Measurements from ENCODE around the gene TCERG1L.

The TCERG1L gene

DNA sequence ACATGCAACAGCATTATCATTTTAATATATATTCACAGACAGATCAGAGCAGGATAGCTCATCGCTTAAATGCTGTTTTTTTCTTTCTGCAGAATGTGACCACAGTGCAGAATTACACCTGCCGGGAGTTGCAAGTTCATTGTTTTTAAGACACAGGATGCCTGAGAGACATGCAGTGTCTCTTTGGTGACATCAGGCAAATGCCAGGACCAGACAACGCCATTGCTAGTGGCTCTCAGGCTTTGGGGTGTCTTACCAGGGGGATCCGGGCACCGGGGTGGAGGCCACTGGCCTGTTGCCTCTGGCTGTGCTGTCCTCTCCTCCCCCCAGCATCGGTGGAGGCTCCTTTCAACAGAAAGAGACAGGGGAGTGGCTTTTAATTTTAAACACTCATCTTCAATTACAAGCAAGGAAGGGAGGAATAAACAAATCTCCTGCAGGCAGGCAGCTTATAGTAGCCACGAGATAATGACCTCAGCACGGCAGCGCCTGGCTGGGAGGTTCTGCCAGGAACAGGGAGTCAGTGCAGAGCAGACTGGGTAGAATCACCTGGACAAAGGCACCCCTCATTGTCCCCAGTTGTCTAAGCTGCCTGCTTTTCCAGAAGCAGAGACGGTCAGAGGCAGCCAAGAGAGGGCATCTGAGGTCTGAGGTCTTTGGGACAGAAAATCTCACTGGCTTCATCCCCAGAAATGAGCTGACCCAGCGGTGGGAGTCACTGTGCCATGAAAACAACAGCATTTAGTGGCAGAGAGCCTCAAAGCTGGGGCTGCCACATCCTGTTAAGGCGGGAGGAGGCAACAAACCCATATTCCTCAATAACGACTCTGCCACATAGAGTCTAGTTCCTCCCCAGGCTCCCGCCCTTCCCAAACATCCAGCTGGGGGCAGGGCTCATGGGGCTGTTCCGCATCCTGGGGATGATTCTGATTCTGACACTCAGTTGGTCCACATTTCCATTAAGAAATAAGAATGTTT is 148.4 kb downstream of the TCERG1L start:
- Histone ChIP-seq H3K27ac (no peak overlapping the region), H3K4me3 (no peak overlapping the region)
- TF ChIP-seq, protein P1, sequence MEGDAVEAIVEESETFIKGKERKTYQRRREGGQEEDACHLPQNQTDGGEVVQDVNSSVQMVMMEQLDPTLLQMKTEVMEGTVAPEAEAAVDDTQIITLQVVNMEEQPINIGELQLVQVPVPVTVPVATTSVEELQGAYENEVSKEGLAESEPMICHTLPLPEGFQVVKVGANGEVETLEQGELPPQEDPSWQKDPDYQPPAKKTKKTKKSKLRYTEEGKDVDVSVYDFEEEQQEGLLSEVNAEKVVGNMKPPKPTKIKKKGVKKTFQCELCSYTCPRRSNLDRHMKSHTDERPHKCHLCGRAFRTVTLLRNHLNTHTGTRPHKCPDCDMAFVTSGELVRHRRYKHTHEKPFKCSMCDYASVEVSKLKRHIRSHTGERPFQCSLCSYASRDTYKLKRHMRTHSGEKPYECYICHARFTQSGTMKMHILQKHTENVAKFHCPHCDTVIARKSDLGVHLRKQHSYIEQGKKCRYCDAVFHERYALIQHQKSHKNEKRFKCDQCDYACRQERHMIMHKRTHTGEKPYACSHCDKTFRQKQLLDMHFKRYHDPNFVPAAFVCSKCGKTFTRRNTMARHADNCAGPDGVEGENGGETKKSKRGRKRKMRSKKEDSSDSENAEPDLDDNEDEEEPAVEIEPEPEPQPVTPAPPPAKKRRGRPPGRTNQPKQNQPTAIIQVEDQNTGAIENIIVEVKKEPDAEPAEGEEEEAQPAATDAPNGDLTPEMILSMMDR (IDR thresholded peaks at IDR 0.05): no peak
- no peak for DNase-seq (ENCODE audit: low spot score)

DNA sequence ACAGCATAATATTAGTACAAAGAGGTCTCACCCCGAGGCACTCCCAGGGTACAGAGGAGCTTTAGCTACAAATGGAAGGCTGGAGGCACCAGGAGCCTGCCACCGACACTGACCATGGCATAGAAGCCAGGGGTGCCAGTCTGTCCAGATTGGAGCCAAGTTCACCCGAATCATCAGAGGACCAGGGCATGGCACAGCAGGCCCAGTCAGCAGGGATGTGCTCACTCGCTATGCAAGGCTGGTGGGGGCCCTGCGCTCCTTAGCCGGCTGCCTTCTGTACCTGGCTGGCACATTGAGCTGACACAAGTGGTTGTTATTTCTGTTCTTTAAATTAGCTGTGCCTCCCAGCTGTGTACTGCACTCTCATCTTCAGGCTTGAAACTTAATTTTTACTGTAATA is 149.3 kb downstream of the TCERG1L start:
- TF ChIP-seq, protein P1 (IDR thresholded peaks at IDR 0.05): no peak
- H3K4me3 ChIP-seq: no peak overlapping the region
- DNase-seq (ENCODE audit: low spot score): no peak
- no peak overlapping the region for H3K27ac ChIP-seq

DNA sequence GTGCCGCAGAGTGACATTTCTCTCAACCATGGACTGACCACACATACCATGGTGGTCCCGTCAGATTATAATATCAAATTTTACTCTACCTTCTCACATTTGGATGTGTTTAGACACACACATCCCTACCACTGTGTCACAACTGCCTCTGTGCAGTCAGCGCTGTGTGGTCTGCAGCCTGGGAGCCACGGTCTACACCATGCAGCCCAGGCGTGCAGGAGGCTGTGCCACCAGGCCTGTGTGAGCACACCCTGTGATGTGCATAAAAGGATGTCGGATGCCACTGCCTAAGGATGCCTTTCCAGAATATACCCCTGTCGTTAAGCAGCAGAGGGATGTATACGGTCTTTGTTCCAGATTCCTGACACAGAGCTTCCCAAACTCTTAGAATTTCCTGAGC is 150.4 kb downstream of the TCERG1L start:
- TF ChIP-seq, protein P1 (IDR thresholded peaks at IDR 0.05): no peak
- no peak overlapping the region for H3K27ac ChIP-seq
- no peak overlapping the region for H3K4me3 ChIP-seq
- no peak for DNase-seq (ENCODE audit: low spot score)

DNA sequence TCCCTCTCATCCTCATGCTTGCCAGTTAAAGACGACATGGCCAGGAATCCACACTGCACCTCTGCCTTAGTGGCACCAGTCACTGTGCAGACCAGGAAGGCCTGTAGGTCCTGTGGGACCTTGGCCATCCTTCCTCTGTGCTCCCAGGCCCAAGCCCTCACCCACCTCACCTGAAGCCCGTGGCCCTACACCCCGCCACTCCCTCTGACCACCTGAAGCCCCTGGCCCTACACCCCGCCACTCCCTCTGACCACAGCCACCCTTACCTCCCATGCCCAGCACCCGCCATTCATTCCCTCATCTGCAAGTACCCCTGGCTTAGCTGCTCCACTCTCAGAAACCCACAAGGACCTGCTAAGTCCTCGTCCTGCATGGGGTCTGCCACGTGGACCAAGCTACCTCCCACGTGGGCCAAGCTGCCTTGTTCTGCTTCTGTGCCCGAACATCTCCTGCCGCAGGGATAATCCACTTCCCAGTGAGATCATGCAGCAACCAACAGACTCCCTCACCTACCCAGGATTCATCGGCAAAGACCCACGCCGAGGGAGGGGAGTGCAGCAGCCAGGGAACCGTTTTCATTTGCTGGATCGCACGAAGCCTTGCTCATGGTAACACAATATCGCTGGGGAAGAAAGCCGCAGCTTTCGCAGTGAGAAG is 151.2 kb downstream of the TCERG1L start:
- TF ChIP-seq, protein P1 (IDR thresholded peaks at IDR 0.05): no peak
- DNase-seq (ENCODE audit: low spot score): no peak
- Histone ChIP-seq H3K27ac (no peak overlapping the region), H3K4me3 (no peak overlapping the region)

DNA sequence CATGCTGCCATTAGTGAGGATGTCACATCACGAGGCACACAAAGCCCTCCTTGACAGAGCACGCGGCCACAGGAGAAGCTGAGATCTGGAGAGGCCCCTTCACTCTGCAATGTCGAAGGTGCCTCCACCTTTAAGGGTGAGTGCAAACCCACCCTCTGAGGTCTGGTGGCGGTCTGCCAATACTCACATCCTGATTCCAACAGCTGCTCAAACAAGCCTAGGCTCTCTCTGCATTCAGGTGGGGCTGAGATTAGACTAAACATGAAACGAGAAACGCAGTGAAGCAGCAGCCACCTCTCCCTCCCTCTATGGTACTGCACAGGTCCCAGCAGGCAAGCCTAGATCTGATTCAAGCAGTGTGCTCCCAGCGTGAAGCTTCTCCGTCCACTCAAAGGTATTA is 151.8 kb downstream of the TCERG1L start:
- Histone ChIP-seq H3K4me3 (no peak overlapping the region), H3K27ac (no peak overlapping the region)
- TF ChIP-seq, protein P1 (IDR thresholded peaks at IDR 0.05): no peak
- DNase-seq (ENCODE audit: low spot score): no peak

DNA sequence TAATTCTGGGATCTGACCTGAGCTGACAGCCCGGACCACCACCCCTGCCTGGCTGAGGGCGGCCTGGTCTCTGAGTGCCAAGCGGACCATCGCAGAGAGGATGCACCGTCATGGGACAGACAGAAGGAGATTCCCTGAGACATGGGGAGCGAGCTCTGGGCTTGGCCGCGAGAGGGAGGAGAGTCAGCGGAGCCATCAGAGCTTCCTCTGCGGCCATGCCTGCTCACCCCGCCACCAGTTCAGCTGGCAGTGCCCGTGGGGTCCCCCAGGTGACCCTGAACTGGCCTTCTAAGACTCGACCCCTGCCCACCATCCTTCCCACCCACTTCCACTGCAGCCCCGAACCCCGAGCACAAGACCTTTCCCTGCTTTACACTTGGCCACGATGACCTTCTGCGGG is 152.8 kb downstream of the TCERG1L start:
- no peak for DNase-seq (ENCODE audit: low spot score)
- H3K4me3 ChIP-seq: no peak overlapping the region
- TF ChIP-seq, protein P1 (IDR thresholded peaks at IDR 0.05): no peak
- H3K27ac ChIP-seq: no peak overlapping the region

Measured in coronary artery (tissue), 2 donors.